ENCODE results near the gene GSPT1. TPM values are rescaled to one million over a fixed set of nuclear protein-coding genes. Genes with fewer than 3 reads are reported as not detected.

The GSPT1 gene
- total RNA-seq, 4 donors from 2014 or later = 61.8 to 178 (median 90.0) TPM

- DNase-seq (ENCODE audit: low spot score) (no peak), ATAC-seq (ENCODE audit: low FRiP score) (no peak)
Observed at GRCh38 chr16:11871193-11871592, 44.6 kb downstream of the GSPT1 start.

GRCh38 chr16:11870399-11870798 lies 45.4 kb downstream of the GSPT1 start:
- DNase-seq (ENCODE audit: low spot score) (no peak), ATAC-seq (ENCODE audit: low FRiP score) (no peak)
- no peak for TF ChIP-seq CTCF (IDR thresholded peaks at IDR 0.05)

More at GRCh38 chr16:11871193-11871592, 44.6 kb downstream of the GSPT1 start:
- no peak for TF ChIP-seq CTCF (IDR thresholded peaks at IDR 0.05)

GRCh38 chr16:11869353-11870228 lies 46.2 kb downstream of the GSPT1 start:
- no peak for ATAC-seq (ENCODE audit: low FRiP score)
- TF ChIP-seq CTCF (IDR thresholded peaks at IDR 0.05) = no peak
- no peak for DNase-seq (ENCODE audit: low spot score)

- DNase-seq (ENCODE audit: low spot score) (no peak), ATAC-seq (ENCODE audit: low FRiP score) (no peak)
- no peak for TF ChIP-seq CTCF (IDR thresholded peaks at IDR 0.05)
Observed at GRCh38 chr16:11868412-11868980, 47.3 kb downstream of the GSPT1 start.

- no peak for DNase-seq (ENCODE audit: low spot score)
- TF ChIP-seq CTCF (IDR thresholded peaks at IDR 0.05) = no peak
- no peak for ATAC-seq (ENCODE audit: low FRiP score)
Observed at GRCh38 chr16:11862489-11862888, 53.3 kb downstream of the GSPT1 start.

GRCh38 chr16:11857161-11857560 lies 58.6 kb downstream of the GSPT1 start:
- DNase-seq (ENCODE audit: low spot score) (no peak), ATAC-seq (ENCODE audit: low FRiP score) (no peak)
- no peak for TF ChIP-seq CTCF (IDR thresholded peaks at IDR 0.05)

Data from omental fat pad (tissue), 4 donors.